GM12892 (cell line): ENCODE results near the gene SLC25A25.
"Not testable (repeated sequence)": the region's sequence is repeated elsewhere in the genome, so short reads cannot be mapped to it uniquely, and the experiment has no call there.

Experiments
- DNase-seq: peaks from one replicate; pipeline ENCODE4 v3.0.0; 2011; ENCODE audit not compliant: insufficient read length
- FAIRE-seq: peaks from 2 replicates; lab custom pipeline; 2011; peaks lifted over from hg19 to GRCh38; lab: Jason Lieb, UNC
- POLR2A ChIP-seq: IDR thresholded peaks from 2 replicates; pipeline ENCODE4 v1.6.1; 2011; ENCODE audit warnings: low read depth, low read length, control low read depth
- POLR2AphosphoS5 ChIP-seq: IDR thresholded peaks from 2 replicates; pipeline ENCODE4 v1.6.1; 2011; ENCODE audit warnings: low read depth, low read length, control low read depth
- TAF1 ChIP-seq: IDR thresholded peaks from 2 replicates; pipeline ENCODE4 v1.6.1; 2011; ENCODE audit warnings: low read depth, mild to moderate bottlenecking, control low read depth, low read length, borderline replicate concordance

The SLC25A25 gene

DNA sequence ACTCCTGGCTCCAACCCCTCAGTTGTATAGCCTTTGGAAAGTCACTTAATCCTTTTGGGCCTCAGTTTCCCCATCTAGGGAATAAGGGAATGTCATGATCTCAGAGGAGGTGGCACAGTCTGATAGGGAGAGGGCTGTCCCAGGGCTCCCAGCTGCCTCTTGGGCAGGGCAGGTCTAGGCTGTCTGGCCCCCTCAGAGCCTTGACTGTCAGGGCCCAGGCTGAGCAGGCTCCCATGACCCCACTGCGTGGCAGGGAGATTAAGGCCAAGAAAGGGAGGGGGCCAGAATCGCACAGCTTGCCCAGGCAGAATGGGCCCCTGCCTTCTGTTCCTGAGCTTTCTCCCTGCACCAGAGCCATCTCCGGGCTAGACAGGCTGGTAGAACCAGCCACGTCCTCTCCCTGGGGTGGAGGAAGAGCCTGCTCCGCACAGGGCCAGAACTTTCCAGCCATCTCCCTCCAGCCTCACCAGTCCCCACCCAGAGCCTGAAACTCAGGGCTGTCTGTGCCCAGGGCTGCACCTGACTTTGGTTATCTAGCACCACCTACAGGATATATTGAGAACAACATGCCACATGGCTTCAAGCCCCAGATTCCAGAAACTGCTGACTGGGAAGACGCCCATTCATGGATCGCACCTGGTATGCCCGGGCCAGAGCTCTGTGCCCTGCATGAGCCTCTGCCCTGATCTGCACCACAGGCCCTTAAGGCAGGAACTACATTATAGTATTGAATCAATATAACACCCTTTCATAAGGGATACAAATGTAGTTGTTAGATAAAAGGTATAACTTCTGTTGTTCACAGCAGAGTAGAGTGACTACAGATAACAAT, 33.0 kb upstream of the SLC25A25 start:
- DNase-seq (peak; percentile 67), FAIRE-seq (peak; percentile 91)
- TF ChIP-seq POLR2AphosphoS5 (no peak), TAF1 (no peak), POLR2A (no peak)

DNA sequence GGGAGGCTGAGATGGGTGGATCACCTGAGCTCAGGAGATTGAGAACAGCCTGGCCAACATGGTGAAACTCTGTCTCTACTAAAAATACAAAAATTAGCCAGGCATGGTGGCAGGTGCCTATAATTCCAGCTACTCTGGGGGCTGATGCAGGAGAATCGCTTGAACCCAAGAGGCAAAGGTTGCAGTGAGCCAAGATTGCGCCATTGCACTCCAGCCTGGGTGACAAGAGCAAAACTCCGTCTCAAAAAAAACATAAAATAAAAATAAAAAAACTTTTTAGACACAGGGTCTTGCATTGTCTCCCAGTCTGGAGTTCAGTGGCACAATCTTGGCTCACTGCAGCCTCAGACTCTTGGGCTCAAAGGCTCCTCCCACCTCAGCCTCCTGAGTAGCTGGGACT, 31.5 kb upstream of the SLC25A25 start:
- not testable (repeated sequence) for DNase-seq, FAIRE-seq

DNA sequence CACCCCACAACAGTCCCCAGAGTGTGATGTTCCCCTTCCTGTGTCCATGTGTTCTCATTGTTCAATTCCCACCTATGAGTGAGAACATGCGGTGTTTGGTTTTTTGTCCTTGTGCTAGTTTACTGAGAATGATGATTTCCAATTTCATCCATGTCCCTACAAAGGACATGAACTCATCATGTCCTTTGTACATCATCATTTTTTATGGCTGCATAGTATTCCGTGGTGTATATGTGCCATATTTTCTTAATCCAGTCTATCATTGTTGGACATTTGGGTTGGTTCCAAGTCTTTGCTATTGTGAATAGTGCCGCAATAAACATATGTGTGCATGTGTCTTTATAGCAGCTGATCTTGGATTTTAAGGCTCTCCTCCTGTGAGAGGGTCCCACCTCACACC, 27.2 kb upstream of the SLC25A25 start:
- not testable (repeated sequence) for DNase-seq, FAIRE-seq

DNA sequence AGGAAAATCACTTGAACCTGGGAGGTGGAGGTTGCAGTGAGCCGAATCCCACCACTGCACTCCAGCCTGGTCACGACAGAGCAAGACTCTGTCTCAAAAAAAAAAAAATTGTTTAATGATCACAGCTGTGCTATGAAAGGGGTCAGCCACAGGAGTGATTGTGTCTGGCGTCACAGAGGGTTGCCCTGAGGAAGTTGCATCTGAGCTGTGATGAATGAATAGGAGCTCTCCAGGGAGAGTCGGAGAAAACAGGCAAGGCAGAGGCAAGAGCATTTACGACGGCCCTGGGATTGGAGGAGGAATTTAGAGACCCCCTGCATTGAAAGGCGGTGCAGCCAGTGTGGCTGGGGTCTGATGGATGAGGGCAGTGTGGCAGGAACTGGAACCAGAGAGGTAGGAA, 26.0 kb upstream of the SLC25A25 start:
- DNase-seq: no peak
- FAIRE-seq: no peak
- TF ChIP-seq POLR2A (no peak), POLR2AphosphoS5 (no peak), TAF1 (no peak)

DNA sequence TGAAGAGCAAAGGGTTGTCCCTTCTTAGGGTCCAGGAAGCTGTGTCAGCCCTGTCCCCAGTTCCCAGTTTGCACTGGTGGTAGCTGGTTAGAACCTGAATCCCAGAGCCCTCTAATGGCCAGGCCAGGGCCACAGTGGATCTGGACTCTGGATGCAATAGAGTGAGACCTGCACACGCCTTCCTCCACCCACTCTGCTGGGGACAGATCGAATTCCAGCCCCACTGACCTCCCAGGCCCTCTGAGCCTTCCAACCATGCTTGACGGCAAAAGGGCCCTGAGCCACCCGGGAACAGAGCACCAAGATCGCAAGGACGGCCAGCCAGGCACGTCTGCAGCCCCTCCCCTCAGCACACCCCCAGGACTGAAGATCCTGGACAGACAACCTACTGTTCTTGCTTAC, 24.6 kb upstream of the SLC25A25 start:
- FAIRE-seq (no peak), DNase-seq (no peak)
- TF ChIP-seq POLR2AphosphoS5: no peak
- no peak for TF ChIP-seq TAF1
- TF ChIP-seq POLR2A: no peak

DNA sequence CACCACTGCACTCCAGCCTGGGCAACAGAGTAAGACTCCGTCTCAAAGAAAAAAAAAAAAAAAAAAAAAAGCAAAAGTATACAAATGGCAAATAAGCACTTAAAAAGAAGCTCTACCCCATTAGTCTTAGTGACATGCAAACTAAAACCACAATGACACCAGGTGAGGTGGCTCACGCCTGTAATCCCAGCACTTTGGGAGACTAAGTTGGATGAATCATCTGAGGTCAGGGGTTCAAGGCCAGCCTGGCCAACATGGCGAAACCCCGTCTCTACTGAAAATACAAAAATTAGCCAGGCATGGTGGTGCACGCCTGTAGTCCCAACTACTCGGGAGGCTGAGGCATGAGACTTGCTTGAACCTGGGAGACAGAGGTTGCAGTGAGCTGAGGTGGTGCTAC, 22.6 kb upstream of the SLC25A25 start:
- FAIRE-seq, DNase-seq: not testable (repeated sequence)

DNA sequence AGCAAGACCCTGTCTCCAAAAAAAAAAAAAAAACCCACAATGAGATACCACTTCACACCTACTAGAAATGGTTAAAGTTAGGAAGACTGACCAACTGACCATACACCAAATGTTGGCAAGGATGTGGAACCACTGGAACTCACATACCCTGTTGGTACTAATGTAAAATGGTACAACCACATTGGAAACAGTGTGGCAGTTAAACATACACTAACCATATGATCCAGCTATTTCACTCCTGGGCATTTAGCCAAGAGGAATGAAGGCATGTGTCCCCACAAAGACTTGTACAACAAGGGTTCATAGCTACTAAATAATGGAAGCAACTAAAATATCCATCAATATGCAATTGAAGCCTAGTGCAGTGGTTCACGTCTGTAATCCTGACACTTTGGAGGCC, 22.2 kb upstream of the SLC25A25 start:
- no peak for TF ChIP-seq POLR2AphosphoS5
- no peak for TF ChIP-seq POLR2A
- TF ChIP-seq TAF1: no peak
- FAIRE-seq (no peak), DNase-seq (no peak)

DNA sequence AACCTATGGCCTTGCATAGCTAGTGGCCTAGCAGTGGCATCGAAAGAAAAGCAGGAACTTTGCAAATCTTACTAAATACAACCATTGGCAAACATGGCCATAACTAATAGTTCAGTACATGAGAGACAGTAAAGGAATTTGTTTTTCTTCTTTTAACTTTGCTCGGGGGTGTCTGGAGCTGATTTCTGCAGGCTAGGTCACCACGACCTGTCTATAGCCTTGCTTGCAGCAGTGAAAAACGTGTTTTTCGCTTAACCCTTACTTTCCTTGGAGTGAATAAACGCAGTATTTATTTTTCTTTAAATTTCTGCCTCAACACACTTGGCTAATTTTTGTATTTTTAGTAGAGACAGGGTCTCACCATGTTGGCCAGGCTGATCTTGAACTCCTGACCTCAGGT, 20.8 kb upstream of the SLC25A25 start:
- DNase-seq (no peak), FAIRE-seq (no peak)
- no peak for TF ChIP-seq TAF1
- no peak for TF ChIP-seq POLR2AphosphoS5
- TF ChIP-seq POLR2A: no peak

DNA sequence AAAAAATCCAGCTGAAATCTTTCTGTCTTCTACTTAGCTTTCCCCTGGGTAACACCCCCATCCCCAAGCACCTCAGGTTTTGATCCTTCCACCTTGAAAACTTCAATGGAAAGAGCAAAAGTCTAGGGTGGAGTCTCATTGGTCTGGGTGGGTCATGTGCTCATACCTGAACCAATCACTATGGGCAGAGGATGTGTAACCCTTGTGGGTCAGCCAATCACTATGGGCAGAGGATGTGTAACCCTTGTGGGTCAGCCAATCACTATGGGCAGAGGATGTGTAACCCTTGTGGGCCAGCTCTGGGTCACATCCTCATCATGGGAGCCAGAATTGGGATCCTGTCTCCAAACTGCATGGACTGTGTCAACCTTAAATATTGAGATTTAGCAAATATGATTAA, 19.4 kb upstream of the SLC25A25 start:
- DNase-seq (no peak), FAIRE-seq (no peak)
- TF ChIP-seq POLR2A (no peak), POLR2AphosphoS5 (no peak), TAF1 (no peak)

DNA sequence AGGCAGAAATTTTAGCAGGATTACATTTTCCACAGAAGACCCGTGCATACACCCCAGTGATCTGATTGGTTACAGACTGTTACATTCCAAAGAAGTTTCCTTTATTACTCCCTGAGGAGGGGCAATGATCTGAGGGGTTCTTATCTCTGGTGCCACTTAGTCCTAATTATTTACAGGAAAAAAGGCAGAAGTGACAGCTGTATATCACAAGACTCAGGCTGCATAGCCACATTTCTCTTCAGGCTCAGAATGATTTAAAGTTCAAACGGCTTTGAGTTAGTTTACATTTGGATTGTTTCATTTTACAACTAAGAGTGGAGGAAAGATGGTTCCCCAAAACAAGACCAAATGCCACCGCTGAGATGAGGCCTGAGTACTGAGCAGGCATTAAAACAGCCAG, 18.2 kb upstream of the SLC25A25 start:
- DNase-seq (no peak), FAIRE-seq (no peak)
- TF ChIP-seq TAF1: no peak

DNA sequence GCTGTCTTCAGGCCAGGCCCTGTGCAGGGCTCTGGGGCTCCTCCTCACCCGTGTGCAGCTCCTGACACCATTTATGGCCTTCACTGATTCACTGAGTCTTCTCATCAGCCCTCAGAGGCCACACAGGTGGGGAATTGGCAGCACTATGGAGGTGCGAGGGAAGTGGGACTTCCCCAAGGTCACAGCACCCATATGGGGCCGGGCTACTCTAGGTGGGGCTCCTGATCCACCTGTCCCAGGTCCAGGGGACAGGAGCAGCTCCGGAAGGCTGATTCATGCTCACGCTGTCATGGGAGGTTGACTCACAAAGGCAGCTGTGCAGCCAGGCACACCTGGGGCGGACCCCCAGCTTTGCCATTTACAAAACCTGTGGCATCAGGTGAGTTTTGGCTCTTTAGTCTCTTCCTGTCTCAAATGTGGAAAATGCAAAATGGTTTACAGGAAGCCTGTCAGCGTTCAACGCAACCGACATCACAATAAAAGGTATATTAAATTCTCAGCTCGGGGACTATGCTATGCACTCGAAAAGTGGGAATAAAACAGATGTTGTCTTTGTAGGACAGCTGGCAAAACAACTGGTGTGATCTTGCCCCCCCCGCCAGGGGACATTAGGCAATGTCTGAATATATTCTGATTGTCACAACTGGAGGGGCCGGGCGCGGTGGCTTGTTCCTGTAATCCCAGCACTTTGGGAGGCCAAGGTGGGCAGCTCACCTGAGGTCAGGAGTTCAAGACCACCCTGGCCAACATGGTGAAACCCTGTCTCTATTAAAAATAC, 15.9 kb upstream of the SLC25A25 start:
- TF ChIP-seq POLR2AphosphoS5: no peak
- TF ChIP-seq POLR2A: no peak
- no peak for TF ChIP-seq TAF1
- no peak for DNase-seq
- FAIRE-seq: no peak

DNA sequence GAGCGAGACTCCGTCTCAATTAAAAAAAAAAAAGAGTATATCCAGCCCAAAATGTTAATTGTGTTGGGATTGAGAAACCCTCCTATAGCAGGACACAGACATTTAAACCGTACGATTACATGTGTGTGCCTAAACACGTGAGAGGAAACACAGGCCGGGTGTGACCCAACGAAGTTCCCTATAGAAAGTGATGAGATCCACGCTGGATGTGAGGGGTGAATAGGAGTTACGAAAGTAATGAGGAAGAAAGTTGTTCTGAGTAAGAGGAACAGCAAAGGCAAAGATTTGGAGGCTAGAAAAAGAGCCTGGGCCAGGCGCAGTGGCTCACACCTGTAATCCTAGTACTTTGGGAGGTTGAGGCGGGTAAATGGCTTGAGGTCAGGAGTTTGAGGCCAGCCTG, 14.5 kb upstream of the SLC25A25 start:
- DNase-seq (no peak), FAIRE-seq (no peak)
- TF ChIP-seq TAF1 (no peak), POLR2A (no peak), POLR2AphosphoS5 (no peak)

DNA sequence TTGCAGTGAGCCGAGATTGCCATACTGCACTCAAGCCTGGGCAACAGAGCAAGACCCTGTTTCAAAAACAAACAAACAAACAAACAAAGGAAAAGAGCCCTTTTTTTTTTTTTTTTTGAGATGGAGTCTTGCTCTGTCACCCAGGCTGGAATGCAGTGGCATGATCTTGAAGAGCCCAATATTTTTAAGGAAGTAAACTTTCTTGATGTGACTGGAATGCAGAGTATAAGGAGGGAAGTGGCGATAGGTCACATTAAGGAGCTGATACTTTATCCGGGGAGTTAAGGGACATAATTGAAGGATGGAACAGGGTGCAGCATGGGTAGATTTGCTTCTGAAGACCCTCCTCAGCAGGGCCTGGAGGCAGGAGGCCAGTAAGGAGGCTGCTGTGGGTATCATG, 13.9 kb upstream of the SLC25A25 start:
- DNase-seq: no peak
- no peak for FAIRE-seq
- TF ChIP-seq POLR2A (no peak), TAF1 (no peak), POLR2AphosphoS5 (no peak)
